ENCODE results near the gene MKNK2. TPM values are rescaled to one million over a fixed set of nuclear protein-coding genes. Genes with fewer than 3 reads are reported as not detected.
A peak's percentile ranks its signal among the peaks of the same experiment; 100 is the strongest.

MKNK2 gene
- total RNA-seq, 1 donor from 2014 or later: 1,134 TPM

DNA sequence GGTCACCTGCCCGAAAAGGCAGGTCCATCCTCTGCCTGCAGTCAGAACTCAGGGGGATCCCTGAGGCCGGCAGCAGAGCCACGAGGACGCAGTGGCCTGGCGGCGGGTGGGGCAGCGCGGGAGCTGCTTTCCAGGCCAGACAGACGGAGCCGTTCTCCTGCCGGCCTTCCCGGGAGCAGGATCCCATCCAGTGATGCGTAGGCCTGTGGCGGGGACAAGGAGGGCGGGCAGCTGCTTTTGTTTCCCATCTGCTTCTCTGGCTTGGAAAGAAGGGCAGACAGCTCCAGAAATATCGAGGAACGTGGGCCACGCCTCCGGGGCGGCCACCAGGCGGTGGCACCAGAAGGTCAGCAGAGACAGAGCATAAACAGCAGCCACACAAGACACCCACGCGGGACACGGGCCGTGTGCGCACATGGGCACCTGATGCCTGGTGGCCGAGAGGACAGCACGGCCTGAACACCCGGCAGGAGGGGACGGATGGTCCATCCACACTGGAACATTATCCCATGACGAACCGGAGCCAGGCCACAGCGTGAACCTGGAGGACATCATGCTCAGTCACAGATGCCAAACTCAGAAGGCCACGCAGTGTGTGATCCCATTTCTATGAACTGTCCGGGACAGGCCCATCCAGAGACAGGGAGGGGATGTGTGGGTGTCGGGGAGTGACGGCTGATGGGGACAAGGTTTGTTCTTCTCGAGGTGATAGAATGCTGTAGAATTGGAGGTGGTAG, 13.9 kb upstream of the MKNK2 start:
- H3K9me3 Mint-ChIP-seq: no peaks in the 10 kb centered on the region

DNA sequence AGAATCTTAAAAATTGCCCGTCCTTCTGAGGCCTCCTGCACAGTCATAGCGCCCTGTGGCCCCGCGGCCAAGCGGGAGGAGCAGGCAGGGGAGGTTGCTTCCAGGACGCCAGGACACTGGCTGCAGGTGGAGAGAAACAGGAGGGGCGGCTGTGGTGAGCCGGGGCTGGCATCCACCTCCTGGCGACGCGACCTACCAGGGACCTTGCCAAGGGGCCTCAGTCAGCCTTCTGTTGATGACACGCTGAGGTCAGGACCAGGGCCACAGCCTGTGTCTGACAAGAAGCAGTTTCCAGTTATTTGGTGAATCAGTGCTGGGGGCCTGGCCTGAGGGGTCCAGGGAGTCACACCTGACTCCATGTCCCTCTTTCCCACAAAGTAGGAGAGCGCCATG, 13.3 kb upstream of the MKNK2 start:
- H3K27me3 Mint-ChIP-seq: no peaks in the 10 kb centered on the region
- POLR2A ChIA-PET: interaction anchor here (21.6 to 59.1 kb wide), 3 partner anchors 6 to 27 kb away, joined by 490 to 2723 read pairs (median 2723); partner anchors contain the start of genes IZUMO4, MKNK2 and MOB3A
- intact Hi-C loops (cut with micrococcal nuclease): no loop called here

More for the DNA sequence above, 13.9 kb upstream of the MKNK2 start:
- Mint-ChIP-seq H3K36me3 (ENCODE audit: low read depth) (peaks cover 4% of the 10 kb centered on the region), H3K4me3 (no peak overlapping the region), H3K27ac (no peak overlapping the region), H3K4me1 (peaks cover 54% of the 10 kb centered on the region), H3K27me3 (no peaks in the 10 kb centered on the region)
- intact Hi-C loops (cut with micrococcal nuclease): no loop called here
- ChIA-PET POLR2A (interaction anchor here (36.0 to 59.1 kb wide), 2 partner anchors 6 to 17 kb away, joined by 2723 read pairs; partner anchors contain the start of genes IZUMO4, MKNK2 and MOB3A), CTCF (interaction anchor here (2.3 kb wide), 1 partner anchor 13 kb away, joined by 6 read pairs; no protein-coding TSS in a partner anchor)
- DNase-seq (no peak), ATAC-seq (ENCODE audit: low read depth) (no peak)
- TF ChIP-seq, protein P1, sequence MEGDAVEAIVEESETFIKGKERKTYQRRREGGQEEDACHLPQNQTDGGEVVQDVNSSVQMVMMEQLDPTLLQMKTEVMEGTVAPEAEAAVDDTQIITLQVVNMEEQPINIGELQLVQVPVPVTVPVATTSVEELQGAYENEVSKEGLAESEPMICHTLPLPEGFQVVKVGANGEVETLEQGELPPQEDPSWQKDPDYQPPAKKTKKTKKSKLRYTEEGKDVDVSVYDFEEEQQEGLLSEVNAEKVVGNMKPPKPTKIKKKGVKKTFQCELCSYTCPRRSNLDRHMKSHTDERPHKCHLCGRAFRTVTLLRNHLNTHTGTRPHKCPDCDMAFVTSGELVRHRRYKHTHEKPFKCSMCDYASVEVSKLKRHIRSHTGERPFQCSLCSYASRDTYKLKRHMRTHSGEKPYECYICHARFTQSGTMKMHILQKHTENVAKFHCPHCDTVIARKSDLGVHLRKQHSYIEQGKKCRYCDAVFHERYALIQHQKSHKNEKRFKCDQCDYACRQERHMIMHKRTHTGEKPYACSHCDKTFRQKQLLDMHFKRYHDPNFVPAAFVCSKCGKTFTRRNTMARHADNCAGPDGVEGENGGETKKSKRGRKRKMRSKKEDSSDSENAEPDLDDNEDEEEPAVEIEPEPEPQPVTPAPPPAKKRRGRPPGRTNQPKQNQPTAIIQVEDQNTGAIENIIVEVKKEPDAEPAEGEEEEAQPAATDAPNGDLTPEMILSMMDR (IDR thresholded peaks at IDR 0.05): no peak

DNA sequence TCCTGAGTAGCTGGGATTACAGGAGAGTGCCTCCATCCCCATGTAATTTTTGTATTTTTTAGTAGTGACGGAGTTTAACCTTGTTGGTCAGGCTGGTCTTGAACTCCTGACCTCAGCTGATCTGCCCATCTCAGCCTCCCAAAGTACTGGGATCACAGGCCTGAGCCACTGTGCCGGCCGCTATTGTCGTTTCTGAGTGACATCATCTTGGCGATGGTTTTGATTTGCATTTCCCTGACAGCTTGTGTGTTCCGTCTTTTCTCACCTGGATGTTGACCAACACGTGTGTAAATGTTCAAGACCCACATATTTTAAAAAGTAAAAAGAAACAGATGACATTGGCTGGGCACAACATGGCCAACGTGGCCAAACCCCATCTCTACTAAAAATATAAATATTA, 12.8 kb upstream of the MKNK2 start:
- ChIA-PET CTCF (no interaction called here), POLR2A (interaction anchor here (0.6 to 59.1 kb wide), 5 partner anchors 9 to 566 kb away, joined by 3 to 2723 read pairs (median 130); partner anchors contain the start of genes IZUMO4, MKNK2 and MOB3A)
- Mint-ChIP-seq H3K36me3 (ENCODE audit: low read depth) (no peaks in the 10 kb centered on the region), H3K27me3 (no peaks in the 10 kb centered on the region), H3K4me1 (peaks cover 47% of the 10 kb centered on the region), H3K27ac (no peak overlapping the region), H3K4me3 (peak overlapping the region; percentile 32), H3K9me3 (no peaks in the 10 kb centered on the region)
- TF ChIP-seq, protein P1 (IDR thresholded peaks at IDR 0.05): no peak
- no peak for DNase-seq
- no peak for ATAC-seq (ENCODE audit: low read depth)
- intact Hi-C loops (cut with micrococcal nuclease): no loop called here

More for the DNA sequence above, 13.3 kb upstream of the MKNK2 start:
- H3K9me3 Mint-ChIP-seq: no peaks in the 10 kb centered on the region
- no peak overlapping the region for H3K4me3 Mint-ChIP-seq
- H3K4me1 Mint-ChIP-seq: peaks cover 51% of the 10 kb centered on the region
- DNase-seq (no peak), ATAC-seq (ENCODE audit: low read depth) (no peak)
- CTCF ChIA-PET: interaction anchor here (2.3 kb wide), 1 partner anchor 12 kb away, joined by 6 read pairs; no protein-coding TSS in a partner anchor
- no peaks in the 10 kb centered on the region for H3K36me3 Mint-ChIP-seq (ENCODE audit: low read depth)
- TF ChIP-seq, protein P1 (IDR thresholded peaks at IDR 0.05): no peak
- H3K27ac Mint-ChIP-seq: no peak overlapping the region

DNA sequence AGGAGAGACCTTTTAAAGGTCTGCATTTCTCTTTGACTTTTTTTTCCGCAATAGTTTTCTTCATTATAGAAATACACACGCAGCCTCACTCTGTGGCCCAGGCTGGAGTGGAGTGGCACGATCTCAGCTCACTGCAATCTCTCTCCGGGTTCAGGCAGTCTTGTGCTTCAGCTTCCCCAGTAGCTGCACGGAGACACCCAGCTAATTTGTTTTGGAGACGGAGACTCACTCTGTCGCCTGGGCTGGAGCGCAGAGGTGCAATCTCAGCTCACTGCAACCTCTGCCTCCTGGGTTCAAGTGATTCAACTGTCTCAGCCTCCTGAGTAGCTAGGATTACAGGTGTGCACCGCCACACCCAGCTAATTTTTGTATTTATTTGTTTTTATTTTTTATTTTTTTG, 11.7 kb upstream of the MKNK2 start:
- Mint-ChIP-seq H3K36me3 (ENCODE audit: low read depth) (no peaks in the 10 kb centered on the region), H3K9me3 (no peaks in the 10 kb centered on the region), H3K4me3 (peak overlapping the region; percentile 87), H3K27ac (no peak overlapping the region), H3K4me1 (peaks cover 44% of the 10 kb centered on the region), H3K27me3 (no peaks in the 10 kb centered on the region)
- POLR2A ChIA-PET: interaction anchor here (3.4 to 59.1 kb wide), 4 partner anchors 11 to 25 kb away, joined by 38 to 2723 read pairs (median 310); partner anchors contain the start of genes IZUMO4, MKNK2 and MOB3A
- intact Hi-C loops (cut with micrococcal nuclease): no loop called here
- no peak for ATAC-seq (ENCODE audit: low read depth)
- CTCF ChIA-PET: no interaction called here
- DNase-seq: no peak
- TF ChIP-seq, protein P1 (IDR thresholded peaks at IDR 0.05): no peak

DNA sequence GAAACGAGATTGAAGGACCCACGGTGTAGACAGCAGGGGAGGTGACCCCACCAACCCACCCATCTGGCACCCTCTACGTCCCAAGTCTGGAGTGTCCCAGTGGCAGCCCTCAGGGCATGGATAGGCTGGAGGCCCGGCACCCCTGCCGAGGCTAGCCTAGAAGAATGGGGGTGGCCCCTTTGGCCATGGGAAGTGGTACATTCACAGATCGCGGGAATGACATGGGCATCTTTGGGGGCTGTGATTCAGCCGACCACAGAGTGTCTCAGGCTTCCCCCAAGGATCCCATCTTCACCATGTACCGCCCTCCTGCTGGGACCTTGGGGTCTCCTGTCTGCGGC, 11.3 kb upstream of the MKNK2 start:
- Mint-ChIP-seq H3K4me1 (peaks cover 43% of the 10 kb centered on the region), H3K9me3 (no peaks in the 10 kb centered on the region), H3K36me3 (ENCODE audit: low read depth) (no peaks in the 10 kb centered on the region), H3K27ac (peak overlapping the region; percentile 88), H3K4me3 (peak overlapping the region; percentile 87), H3K27me3 (no peaks in the 10 kb centered on the region)
- no peak for DNase-seq
- intact Hi-C loops (cut with micrococcal nuclease): no loop called here
- ATAC-seq (ENCODE audit: low read depth): no peak
- ChIA-PET CTCF (interaction anchor here (0.8 kb wide), 1 partner anchor 8 kb away, joined by 3 read pairs; no protein-coding TSS in a partner anchor), POLR2A (interaction anchor here (0.6 to 59.1 kb wide), 5 partner anchors 10 to 224 kb away, joined by 3 to 2723 read pairs (median 130); partner anchors contain the start of genes IZUMO4, MKNK2 and MOB3A)
- TF ChIP-seq, protein P1 (IDR thresholded peaks at IDR 0.05): no peak

All from activated B cell treated with CpG ODN at 0.5 μM for 24 hours (primary cell).